Endothelial cell of umbilical vein (primary cell): ENCODE results near the gene RETREG3. TPM values are rescaled to one million over a fixed set of nuclear protein-coding genes. Genes with fewer than 3 reads are reported as not detected.

Experiments
- BruUV-seq: library from RNA; stranded (reverse); fragments of 400-500 nt; replicated peaks from 2 replicates; lab custom pipeline; 2021; lab: Mats Ljungman, UMichigan
- CTCF ChIA-PET: fragments of 300-600, 350-600 bp; sonication (Branson Sonifier 250); formaldehyde crosslinking; loops from one replicate; lab custom pipeline; 2021; ENCODE audit warnings: antibody characterized with exemption, inconsistent platforms; lab: Charles Lee
- POLR2A ChIA-PET: fragments of 300-600, 350-600 bp; sonication (Branson Sonifier 250); formaldehyde crosslinking; loops from one replicate; lab custom pipeline; 2021; ENCODE audit warnings: antibody characterized with exemption, inconsistent platforms; lab: Charles Lee
- DNase-seq: peaks from one replicate; pipeline ENCODE4 v3.0.0-alpha.2; 2011; ENCODE audit warnings: low read depth, low spot score
- FAIRE-seq: peaks from 2 replicates; lab custom pipeline; 2011; peaks lifted over from hg19 to GRCh38; lab: Jason Lieb, UNC
- H2AFZ ChIP-seq: 2 replicates; pipeline ENCODE4 v1.6.0; 2012; ENCODE audit warnings: low read depth, low read length, control low read depth, inconsistent platforms
- H3K27ac ChIP-seq: 2 replicates; pipeline ENCODE4 v1.5.1; 2011; ENCODE audit warnings: low read depth, mild to moderate bottlenecking, control low read depth, low read length, moderate library complexity; ENCODE audit not compliant: insufficient read depth
- H3K27me3 ChIP-seq, 2 experiments: 2 replicates each; pipeline versions ENCODE4 v1.6.0 to v1.6.1; 2011; ENCODE audit warnings: low read length in 2 of 2, mixed read lengths in 1 of 2; ENCODE audit not compliant: control insufficient read depth in 2 of 2, insufficient read depth in 2 of 2
- H3K36me3 ChIP-seq, 2 experiments: 2 replicates in 1 of 2; 3 replicates in 1 of 2; pipeline ENCODE4 v1.5.1; 2011; ENCODE audit warnings: low read length in 2 of 2, mild to moderate bottlenecking in 1 of 2, moderate library complexity in 1 of 2; ENCODE audit not compliant: control insufficient read depth in 2 of 2, insufficient read depth in 2 of 2; ENCODE audit errors: extremely low read depth in 1 of 2
- H3K4me1 ChIP-seq: 3 replicates; pipeline ENCODE4 v1.5.1; 2011; ENCODE audit warnings: mild to moderate bottlenecking, low read length; ENCODE audit not compliant: control insufficient read depth, insufficient read depth; ENCODE audit errors: extremely low read depth
- H3K4me2 ChIP-seq: 2 replicates; pipeline ENCODE4 v1.6.1; 2011; ENCODE audit warnings: low read length, control low read depth, mixed read lengths; ENCODE audit not compliant: insufficient read depth
- H3K4me3 ChIP-seq, 3 experiments: fragments of 200-600 bp in 1 of 3; sonication (generic), shearing (Covaris generic) in 1 of 3; replicated peaks in 1 of 3; 2 replicates each; pipeline ENCODE4 v1.5.1; 2011 to 2016; ENCODE audit warnings: control low read depth in 3 of 3, low read length in 3 of 3, mild to moderate bottlenecking in 2 of 3, inconsistent platforms in 1 of 3, low read depth in 1 of 3, moderate library complexity in 1 of 3; ENCODE audit not compliant: insufficient read depth in 1 of 3
- H3K79me2 ChIP-seq: 2 replicates; pipeline ENCODE4 v1.6.0; 2012; ENCODE audit warnings: low read length, inconsistent platforms; ENCODE audit not compliant: control insufficient read depth, insufficient read depth
- H3K9ac ChIP-seq: replicated peaks from 2 replicates; pipeline ENCODE3; 2011; ENCODE audit warnings: low read length, control low read depth; ENCODE audit not compliant: insufficient read depth; ENCODE audit errors: extremely low read depth
- H3K9me1 ChIP-seq: replicated peaks from 3 replicates; pipeline ENCODE4 v1.6.0; 2011; ENCODE audit warnings: mild to moderate bottlenecking, low read length; ENCODE audit not compliant: control insufficient read depth, insufficient read depth; ENCODE audit errors: extremely low read depth
- H3K9me3 ChIP-seq: replicated peaks from 2 replicates; pipeline ENCODE4 v1.5.1; 2012; ENCODE audit warnings: low read length, inconsistent platforms; ENCODE audit not compliant: control insufficient read depth, insufficient read depth
- H4K20me1 ChIP-seq: replicated peaks from 2 replicates; pipeline ENCODE3; 2011; ENCODE audit warnings: mild to moderate bottlenecking, low read length; ENCODE audit not compliant: control insufficient read depth, insufficient read depth; ENCODE audit errors: extremely low read depth
- CTCF ChIP-seq, 2 donors: IDR thresholded peaks; 1 replicate in 1 of 2; 2 replicates in 1 of 2; pipeline ENCODE4 v1.5.1; 2011; ENCODE audit warnings: low read length in 2 of 2, mild to moderate bottlenecking in 2 of 2, moderate library complexity in 2 of 2, control low read depth in 1 of 2, inconsistent platforms in 1 of 2, low read depth in 1 of 2; ENCODE audit not compliant: insufficient read depth in 1 of 2; ENCODE audit errors: extremely low read depth in 1 of 2
- FOS ChIP-seq: IDR thresholded peaks from 2 replicates; pipeline ENCODE4 v1.6.1; 2011; ENCODE audit warnings: mild to moderate bottlenecking, low read length, moderate library complexity, borderline replicate concordance; ENCODE audit not compliant: insufficient read depth
- GATA2 ChIP-seq: IDR thresholded peaks from 2 replicates; pipeline ENCODE4 v1.7.0; 2011; ENCODE audit warnings: low read depth, mild to moderate bottlenecking, moderate library complexity, mixed read lengths, low read length; ENCODE audit not compliant: insufficient read length, insufficient read depth
- JUN ChIP-seq: IDR thresholded peaks from 2 replicates; pipeline ENCODE4 v1.6.1; 2011; ENCODE audit warnings: borderline replicate concordance, low read depth; ENCODE audit not compliant: insufficient read length, insufficient read depth
- MYC ChIP-seq: IDR thresholded peaks from one replicate; pipeline ENCODE4 v1.6.1; 2011; ENCODE audit warnings: mild to moderate bottlenecking, low read depth, low read length
- POLR2A ChIP-seq: IDR thresholded peaks from 2 replicates; pipeline ENCODE4 v1.6.1; 2012; ENCODE audit warnings: low read depth, mild to moderate bottlenecking, control low read depth, low read length
- POLR2AphosphoS5 ChIP-seq: IDR thresholded peaks from 2 replicates; pipeline ENCODE4 v1.6.1; 2012; ENCODE audit warnings: low read depth, mild to moderate bottlenecking, control low read depth, low read length, moderate library complexity; ENCODE audit not compliant: insufficient read depth
- dilution Hi-C: fragments of 300-500 bp; cut with MboI; formaldehyde crosslinking; loops from one replicate; pipeline ENCODE4 v1.15.0; 2019; ENCODE audit warnings: low sequenced_read_pairs; ENCODE audit not compliant: extremely low pct_ligation_motif_present
- intact Hi-C: fragments of 100-400 bp; cut with micrococcal nuclease; formaldehyde crosslinking; loops from one replicate; pipeline ENCODE4 v1.10.0; 2022
- polyA plus RNA-seq, 4 experiments: library from polyadenylated mRNA; depleted of rRNA in 3 of 4; stranded (reverse) in 3 of 4; unstranded in 1 of 4; fragments of >200 nt; gene quantifications; 2 replicates each; pipeline versions ENCODE4 v1.2.1 to v1.2.3, GENCODE V29; 2011 to 2012; ENCODE audit warnings: missing spikeins in 1 of 4
- total RNA-seq: library from RNA; stranded (reverse); gene quantifications from 2 replicates; pipeline ENCODE4 v1.2.3, GENCODE V29; 2021
- TF ChIP-seq, protein P1 (sequence below): IDR thresholded peaks from 2 replicates; pipeline ENCODE4 v1.6.1; 2011; ENCODE audit not compliant: insufficient read depth, insufficient read length

Gene RETREG3
- total and polyA plus RNA-seq, 2 donors (not counting 3 experiments of a cell fraction or from before 2014, with no cell fraction given) = 36.2 to 53.4 TPM

- Histone ChIP-seq H3K4me3 (no peak overlapping the region), H3K79me2 (peaks cover 10% of the 10 kb centered on the region), H3K9ac (no peak overlapping the region), H3K27me3 (no peaks in the 10 kb centered on the region), H2AFZ (no peak overlapping the region), H3K4me2 (peak overlapping the region; percentile 42), H3K9me1 (no peaks in the 10 kb centered on the region), H3K27ac (no peak overlapping the region), H3K36me3 (no peaks in the 10 kb centered on the region), H3K4me1 (peaks cover 5% of the 10 kb centered on the region), H3K9me3 (no peaks in the 10 kb centered on the region), H4K20me1 (no peaks in the 10 kb centered on the region)
- DNase-seq (no peak), FAIRE-seq (no peak)
- ChIA-PET CTCF (interaction anchor here (0.8 to 1.3 kb wide), 4 partner anchors 9 to 130 kb away, joined by 3 read pairs; no protein-coding TSS in a partner anchor), POLR2A (no interaction called here)
- BruUV-seq = no TSS peak
- intact Hi-C loops = no loop called here
- TF ChIP-seq GATA2 (no peak), POLR2AphosphoS5 (no peak), MYC (no peak), FOS (no peak), JUN (no peak), CTCF (IDR thresholded peaks at IDR 0.05; ENCODE audit: extremely low read depth in 1 of 2, insufficient read depth in 1 of 2, low read depth in 1 of 2, low read length in 2 of 2) (no peak), POLR2A (no peak)
- TF ChIP-seq, protein P1, sequence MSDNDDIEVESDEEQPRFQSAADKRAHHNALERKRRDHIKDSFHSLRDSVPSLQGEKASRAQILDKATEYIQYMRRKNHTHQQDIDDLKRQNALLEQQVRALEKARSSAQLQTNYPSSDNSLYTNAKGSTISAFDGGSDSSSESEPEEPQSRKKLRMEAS = no peak
- dilution Hi-C loops = no loop called here
Measured at GRCh38 chr17:42548993-42549755, 60.0 kb downstream of the RETREG3 start.
